Measurements from ENCODE around the gene THAP7. TPM values are rescaled to one million over a fixed set of nuclear protein-coding genes. Genes with fewer than 3 reads are reported as not detected.

Gene THAP7
- total and polyA plus RNA-seq, 9 of the 15 experiments (the other 6 are each of a cell fraction or from before 2014, with no cell fraction given): 7.9 to 263 (median 84.1) TPM

- TF ChIP-seq ARID4B (CRISPR knock-in tag; IDR thresholded peaks at IDR 0.05) (no peak), ZNF212 (CRISPR knock-in tag; IDR thresholded peaks at IDR 0.05) (no peak), COPS2 (conservative IDR thresholded peaks at IDR 0.05) (no peak), ZNF140 (CRISPR knock-in tag; IDR thresholded peaks at IDR 0.05) (no peak), ZBTB40 (IDR thresholded peaks at IDR 0.05) (no peak), ZBTB40 (CRISPR knock-in tag; IDR thresholded peaks at IDR 0.05) (no peak), CHD1 (IDR thresholded peaks at IDR 0.05; ENCODE audit: low read length) (no peak)
- TF ChIP-seq, protein P1, sequence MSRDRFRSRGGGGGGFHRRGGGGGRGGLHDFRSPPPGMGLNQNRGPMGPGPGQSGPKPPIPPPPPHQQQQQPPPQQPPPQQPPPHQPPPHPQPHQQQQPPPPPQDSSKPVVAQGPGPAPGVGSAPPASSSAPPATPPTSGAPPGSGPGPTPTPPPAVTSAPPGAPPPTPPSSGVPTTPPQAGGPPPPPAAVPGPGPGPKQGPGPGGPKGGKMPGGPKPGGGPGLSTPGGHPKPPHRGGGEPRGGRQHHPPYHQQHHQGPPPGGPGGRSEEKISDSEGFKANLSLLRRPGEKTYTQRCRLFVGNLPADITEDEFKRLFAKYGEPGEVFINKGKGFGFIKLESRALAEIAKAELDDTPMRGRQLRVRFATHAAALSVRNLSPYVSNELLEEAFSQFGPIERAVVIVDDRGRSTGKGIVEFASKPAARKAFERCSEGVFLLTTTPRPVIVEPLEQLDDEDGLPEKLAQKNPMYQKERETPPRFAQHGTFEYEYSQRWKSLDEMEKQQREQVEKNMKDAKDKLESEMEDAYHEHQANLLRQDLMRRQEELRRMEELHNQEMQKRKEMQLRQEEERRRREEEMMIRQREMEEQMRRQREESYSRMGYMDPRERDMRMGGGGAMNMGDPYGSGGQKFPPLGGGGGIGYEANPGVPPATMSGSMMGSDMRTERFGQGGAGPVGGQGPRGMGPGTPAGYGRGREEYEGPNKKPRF (IDR thresholded peaks at IDR 0.05; ENCODE audit: low read depth, low read length): no peak
- TF ChIP-seq, protein P2, sequence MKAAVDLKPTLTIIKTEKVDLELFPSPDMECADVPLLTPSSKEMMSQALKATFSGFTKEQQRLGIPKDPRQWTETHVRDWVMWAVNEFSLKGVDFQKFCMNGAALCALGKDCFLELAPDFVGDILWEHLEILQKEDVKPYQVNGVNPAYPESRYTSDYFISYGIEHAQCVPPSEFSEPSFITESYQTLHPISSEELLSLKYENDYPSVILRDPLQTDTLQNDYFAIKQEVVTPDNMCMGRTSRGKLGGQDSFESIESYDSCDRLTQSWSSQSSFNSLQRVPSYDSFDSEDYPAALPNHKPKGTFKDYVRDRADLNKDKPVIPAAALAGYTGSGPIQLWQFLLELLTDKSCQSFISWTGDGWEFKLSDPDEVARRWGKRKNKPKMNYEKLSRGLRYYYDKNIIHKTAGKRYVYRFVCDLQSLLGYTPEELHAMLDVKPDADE (conservative IDR thresholded peaks at IDR 0.05; ENCODE audit: control insufficient read depth, low read depth, low read length): peak; percentile 54; the same call in 1 of the 2 replicates
Measured at GRCh38 chr22:20956258-20957101, 45.4 kb downstream of the THAP7 start (continued).
